Measurements from ENCODE around the gene ETNK1.

Gene ETNK1

DNA sequence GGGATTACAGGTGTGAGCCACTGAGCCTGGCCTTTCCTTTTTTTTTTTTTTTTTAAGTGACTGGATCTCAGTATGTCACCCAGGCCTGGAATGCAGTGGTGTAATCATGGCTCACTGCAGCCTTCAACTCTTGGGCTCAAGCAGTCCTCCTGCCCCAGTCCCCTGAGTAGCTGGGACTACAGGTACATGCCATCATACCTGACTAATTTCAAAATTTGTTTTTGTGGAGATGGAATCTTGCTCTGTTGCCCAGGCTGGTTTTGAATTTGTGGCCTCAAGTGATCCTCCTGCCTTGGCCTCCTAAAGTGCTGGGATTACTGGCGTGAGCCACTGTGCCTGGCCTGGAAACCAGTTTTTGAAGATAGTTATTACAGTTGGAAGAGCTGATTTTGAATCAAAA is 37.4 kb downstream of the ETNK1 start:
- TF ChIP-seq, protein P1, sequence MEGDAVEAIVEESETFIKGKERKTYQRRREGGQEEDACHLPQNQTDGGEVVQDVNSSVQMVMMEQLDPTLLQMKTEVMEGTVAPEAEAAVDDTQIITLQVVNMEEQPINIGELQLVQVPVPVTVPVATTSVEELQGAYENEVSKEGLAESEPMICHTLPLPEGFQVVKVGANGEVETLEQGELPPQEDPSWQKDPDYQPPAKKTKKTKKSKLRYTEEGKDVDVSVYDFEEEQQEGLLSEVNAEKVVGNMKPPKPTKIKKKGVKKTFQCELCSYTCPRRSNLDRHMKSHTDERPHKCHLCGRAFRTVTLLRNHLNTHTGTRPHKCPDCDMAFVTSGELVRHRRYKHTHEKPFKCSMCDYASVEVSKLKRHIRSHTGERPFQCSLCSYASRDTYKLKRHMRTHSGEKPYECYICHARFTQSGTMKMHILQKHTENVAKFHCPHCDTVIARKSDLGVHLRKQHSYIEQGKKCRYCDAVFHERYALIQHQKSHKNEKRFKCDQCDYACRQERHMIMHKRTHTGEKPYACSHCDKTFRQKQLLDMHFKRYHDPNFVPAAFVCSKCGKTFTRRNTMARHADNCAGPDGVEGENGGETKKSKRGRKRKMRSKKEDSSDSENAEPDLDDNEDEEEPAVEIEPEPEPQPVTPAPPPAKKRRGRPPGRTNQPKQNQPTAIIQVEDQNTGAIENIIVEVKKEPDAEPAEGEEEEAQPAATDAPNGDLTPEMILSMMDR (IDR thresholded peaks at IDR 0.05): no peak

DNA sequence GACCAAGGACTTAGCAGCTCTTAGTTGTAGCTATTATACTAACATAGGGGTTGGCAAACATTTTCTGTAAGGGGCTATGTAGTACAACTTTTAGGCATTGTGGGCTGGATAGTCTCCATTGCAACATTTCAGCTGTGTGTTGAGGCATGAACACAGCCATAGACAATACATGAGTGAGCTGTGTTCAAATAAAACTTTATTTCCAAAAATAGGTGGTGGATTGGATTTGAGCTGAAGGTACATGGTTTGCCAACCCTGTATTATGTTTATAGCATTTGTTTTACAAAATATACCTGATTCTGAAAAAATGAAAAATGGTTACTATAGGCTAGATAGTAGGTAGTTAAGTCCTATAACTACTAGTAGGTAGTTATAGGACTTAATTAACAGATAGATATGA is 40.5 kb downstream of the ETNK1 start:
- TF ChIP-seq, protein P1 (IDR thresholded peaks at IDR 0.05): no peak

GRCh38 chr12:22667122-22667521 is 42.2 kb downstream of the ETNK1 start:
- TF ChIP-seq, protein P1 (IDR thresholded peaks at IDR 0.05): no peak

- TF ChIP-seq, protein P1 (IDR thresholded peaks at IDR 0.05): no peak
Measured at GRCh38 chr12:22668441-22668840, 43.5 kb downstream of the ETNK1 start.

- TF ChIP-seq, protein P1 (IDR thresholded peaks at IDR 0.05): peak; percentile 48; the same call in 1 of the 2 replicates
Measured at GRCh38 chr12:22670762-22671161, 45.8 kb downstream of the ETNK1 start.

GRCh38 chr12:22672951-22673350 is 48.0 kb downstream of the ETNK1 start:
- TF ChIP-seq, protein P1 (IDR thresholded peaks at IDR 0.05): no peak

GRCh38 chr12:22677781-22678574 is 53.0 kb downstream of the ETNK1 start:
- TF ChIP-seq, protein P1 (IDR thresholded peaks at IDR 0.05): no peak
